K562 (cell line): Measurements from ENCODE around the gene MED22. TPM values are rescaled to one million over a fixed set of nuclear protein-coding genes. Genes with fewer than 3 reads are reported as not detected.

Source experiments
- KLF13 ChIP-seq: fragments of 450-650 bp; IDR thresholded peaks from 2 replicates; pipeline ENCODE4 v1.6.1; 2016; ENCODE audit warnings: missing genetic modification characterization, low read depth, mild to moderate bottlenecking, missing compliant biosample characterization, moderate library complexity, borderline replicate concordance
- MTA1 ChIP-seq: fragments of 450-650 bp; IDR thresholded peaks from 2 replicates; pipeline ENCODE4 v1.6.1; 2017; ENCODE audit warnings: borderline replicate concordance
- polyA plus RNA-seq, 8 experiments: library from polyadenylated mRNA; depleted of rRNA in 4 of 8; stranded (reverse) in 5 of 8; unstranded in 3 of 8; fragments of >200 nt; fragmentation: Nextera tagmentation in 2 of 8; fragmentation: Illumina TruSeq in 1 of 8; extraction: Ambion mirVana in 2 of 8; extraction: Trizol in 1 of 8; gene quantifications; 2 replicates each; pipeline versions ENCODE4 v1.2.1 to v1.2.3, GENCODE V29; 2011 to 2014; ENCODE audit warnings: inconsistent platforms in 1 of 8, missing spikeins in 1 of 8
- total RNA-seq, 7 experiments: library from RNA; depleted of rRNA in 6 of 7; stranded (reverse); fragments of >200 nt in 6 of 7; fragmentation: Illumina TruSeq in 2 of 7; extraction: Trizol in 2 of 7; gene quantifications; 2 replicates each; pipeline versions ENCODE4 v1.2.1 to v1.2.3, GENCODE V29; 2011 to 2021; ENCODE audit warnings: low replicate concordance in 1 of 7
- TF ChIP-seq, protein P1 (sequence below): fragments of 200-600 bp; sonication (generic); IDR thresholded peaks from one replicate; pipeline ENCODE4 v1.6.1; 2012; ENCODE audit warnings: mild to moderate bottlenecking, low read depth, low read length, inconsistent platforms
- TF ChIP-seq, protein P2 (sequence below): sonication (generic); formaldehyde crosslinking; IDR thresholded peaks from 2 replicates; pipeline ENCODE4 v1.8.0; 2023; ENCODE audit warnings: mild to moderate bottlenecking, missing genetic modification reagents

The MED22 gene
- total and polyA plus RNA-seq, 9 of the 15 experiments (the other 6 are each of a cell fraction or from before 2014, with no cell fraction given): 0.73 to 35.6 (median 22.3) TPM

DNA sequence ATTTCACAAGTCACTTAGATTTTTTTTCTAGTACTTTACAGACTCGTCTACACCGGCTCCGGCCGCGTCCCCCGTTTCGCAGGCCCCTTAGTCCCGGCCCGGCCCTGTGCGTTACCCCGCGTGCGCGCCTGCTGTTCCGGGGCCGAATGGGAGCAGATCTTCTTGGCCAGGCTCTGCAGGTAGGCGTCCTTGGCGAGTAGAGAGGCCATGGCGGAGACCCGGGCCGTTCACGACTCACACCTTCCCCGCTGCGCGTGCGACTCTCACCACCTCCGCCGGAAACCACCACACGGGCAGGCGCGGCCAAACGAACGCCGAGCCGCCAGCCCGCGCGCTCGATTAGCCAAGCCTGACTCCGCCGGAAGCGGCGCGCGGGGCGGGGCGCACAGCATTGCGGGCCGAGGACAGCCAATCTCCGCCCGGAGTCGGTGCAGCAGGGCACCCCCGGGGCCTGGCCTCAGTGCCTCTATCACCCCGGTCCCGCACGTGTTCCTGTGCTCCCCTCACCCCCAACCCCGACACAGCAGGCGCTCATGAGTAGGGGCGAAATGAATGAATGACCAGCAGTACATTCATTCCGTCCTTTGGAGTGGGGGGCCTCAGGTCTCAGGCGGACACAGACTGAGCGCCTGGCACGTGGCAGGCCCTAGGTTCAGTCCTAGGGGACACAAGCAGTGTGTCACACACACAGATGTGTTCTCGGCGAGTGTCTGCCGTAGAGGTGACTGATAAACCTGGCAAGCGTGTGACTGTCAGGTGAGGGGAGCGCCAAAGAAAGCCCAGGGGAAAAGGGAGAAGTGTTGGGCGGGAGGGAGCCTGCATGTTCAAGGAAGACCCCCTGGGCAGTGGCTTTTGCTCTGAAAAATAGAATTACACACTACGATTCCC, 11.8 kb downstream of the MED22 start, which contains the start of gene SURF6 (continued):
- TF ChIP-seq, protein P1, sequence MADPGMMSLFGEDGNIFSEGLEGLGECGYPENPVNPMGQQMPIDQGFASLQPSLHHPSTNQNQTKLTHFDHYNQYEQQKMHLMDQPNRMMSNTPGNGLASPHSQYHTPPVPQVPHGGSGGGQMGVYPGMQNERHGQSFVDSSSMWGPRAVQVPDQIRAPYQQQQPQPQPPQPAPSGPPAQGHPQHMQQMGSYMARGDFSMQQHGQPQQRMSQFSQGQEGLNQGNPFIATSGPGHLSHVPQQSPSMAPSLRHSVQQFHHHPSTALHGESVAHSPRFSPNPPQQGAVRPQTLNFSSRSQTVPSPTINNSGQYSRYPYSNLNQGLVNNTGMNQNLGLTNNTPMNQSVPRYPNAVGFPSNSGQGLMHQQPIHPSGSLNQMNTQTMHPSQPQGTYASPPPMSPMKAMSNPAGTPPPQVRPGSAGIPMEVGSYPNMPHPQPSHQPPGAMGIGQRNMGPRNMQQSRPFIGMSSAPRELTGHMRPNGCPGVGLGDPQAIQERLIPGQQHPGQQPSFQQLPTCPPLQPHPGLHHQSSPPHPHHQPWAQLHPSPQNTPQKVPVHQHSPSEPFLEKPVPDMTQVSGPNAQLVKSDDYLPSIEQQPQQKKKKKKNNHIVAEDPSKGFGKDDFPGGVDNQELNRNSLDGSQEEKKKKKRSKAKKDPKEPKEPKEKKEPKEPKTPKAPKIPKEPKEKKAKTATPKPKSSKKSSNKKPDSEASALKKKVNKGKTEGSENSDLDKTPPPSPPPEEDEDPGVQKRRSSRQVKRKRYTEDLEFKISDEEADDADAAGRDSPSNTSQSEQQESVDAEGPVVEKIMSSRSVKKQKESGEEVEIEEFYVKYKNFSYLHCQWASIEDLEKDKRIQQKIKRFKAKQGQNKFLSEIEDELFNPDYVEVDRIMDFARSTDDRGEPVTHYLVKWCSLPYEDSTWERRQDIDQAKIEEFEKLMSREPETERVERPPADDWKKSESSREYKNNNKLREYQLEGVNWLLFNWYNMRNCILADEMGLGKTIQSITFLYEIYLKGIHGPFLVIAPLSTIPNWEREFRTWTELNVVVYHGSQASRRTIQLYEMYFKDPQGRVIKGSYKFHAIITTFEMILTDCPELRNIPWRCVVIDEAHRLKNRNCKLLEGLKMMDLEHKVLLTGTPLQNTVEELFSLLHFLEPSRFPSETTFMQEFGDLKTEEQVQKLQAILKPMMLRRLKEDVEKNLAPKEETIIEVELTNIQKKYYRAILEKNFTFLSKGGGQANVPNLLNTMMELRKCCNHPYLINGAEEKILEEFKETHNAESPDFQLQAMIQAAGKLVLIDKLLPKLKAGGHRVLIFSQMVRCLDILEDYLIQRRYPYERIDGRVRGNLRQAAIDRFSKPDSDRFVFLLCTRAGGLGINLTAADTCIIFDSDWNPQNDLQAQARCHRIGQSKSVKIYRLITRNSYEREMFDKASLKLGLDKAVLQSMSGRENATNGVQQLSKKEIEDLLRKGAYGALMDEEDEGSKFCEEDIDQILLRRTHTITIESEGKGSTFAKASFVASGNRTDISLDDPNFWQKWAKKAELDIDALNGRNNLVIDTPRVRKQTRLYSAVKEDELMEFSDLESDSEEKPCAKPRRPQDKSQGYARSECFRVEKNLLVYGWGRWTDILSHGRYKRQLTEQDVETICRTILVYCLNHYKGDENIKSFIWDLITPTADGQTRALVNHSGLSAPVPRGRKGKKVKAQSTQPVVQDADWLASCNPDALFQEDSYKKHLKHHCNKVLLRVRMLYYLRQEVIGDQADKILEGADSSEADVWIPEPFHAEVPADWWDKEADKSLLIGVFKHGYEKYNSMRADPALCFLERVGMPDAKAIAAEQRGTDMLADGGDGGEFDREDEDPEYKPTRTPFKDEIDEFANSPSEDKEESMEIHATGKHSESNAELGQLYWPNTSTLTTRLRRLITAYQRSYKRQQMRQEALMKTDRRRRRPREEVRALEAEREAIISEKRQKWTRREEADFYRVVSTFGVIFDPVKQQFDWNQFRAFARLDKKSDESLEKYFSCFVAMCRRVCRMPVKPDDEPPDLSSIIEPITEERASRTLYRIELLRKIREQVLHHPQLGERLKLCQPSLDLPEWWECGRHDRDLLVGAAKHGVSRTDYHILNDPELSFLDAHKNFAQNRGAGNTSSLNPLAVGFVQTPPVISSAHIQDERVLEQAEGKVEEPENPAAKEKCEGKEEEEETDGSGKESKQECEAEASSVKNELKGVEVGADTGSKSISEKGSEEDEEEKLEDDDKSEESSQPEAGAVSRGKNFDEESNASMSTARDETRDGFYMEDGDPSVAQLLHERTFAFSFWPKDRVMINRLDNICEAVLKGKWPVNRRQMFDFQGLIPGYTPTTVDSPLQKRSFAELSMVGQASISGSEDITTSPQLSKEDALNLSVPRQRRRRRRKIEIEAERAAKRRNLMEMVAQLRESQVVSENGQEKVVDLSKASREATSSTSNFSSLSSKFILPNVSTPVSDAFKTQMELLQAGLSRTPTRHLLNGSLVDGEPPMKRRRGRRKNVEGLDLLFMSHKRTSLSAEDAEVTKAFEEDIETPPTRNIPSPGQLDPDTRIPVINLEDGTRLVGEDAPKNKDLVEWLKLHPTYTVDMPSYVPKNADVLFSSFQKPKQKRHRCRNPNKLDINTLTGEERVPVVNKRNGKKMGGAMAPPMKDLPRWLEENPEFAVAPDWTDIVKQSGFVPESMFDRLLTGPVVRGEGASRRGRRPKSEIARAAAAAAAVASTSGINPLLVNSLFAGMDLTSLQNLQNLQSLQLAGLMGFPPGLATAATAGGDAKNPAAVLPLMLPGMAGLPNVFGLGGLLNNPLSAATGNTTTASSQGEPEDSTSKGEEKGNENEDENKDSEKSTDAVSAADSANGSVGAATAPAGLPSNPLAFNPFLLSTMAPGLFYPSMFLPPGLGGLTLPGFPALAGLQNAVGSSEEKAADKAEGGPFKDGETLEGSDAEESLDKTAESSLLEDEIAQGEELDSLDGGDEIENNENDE: no peak
- TF ChIP-seq KLF13 (tag) (peak; percentile 86), MTA1 (no peak)
- TF ChIP-seq, protein P2, sequence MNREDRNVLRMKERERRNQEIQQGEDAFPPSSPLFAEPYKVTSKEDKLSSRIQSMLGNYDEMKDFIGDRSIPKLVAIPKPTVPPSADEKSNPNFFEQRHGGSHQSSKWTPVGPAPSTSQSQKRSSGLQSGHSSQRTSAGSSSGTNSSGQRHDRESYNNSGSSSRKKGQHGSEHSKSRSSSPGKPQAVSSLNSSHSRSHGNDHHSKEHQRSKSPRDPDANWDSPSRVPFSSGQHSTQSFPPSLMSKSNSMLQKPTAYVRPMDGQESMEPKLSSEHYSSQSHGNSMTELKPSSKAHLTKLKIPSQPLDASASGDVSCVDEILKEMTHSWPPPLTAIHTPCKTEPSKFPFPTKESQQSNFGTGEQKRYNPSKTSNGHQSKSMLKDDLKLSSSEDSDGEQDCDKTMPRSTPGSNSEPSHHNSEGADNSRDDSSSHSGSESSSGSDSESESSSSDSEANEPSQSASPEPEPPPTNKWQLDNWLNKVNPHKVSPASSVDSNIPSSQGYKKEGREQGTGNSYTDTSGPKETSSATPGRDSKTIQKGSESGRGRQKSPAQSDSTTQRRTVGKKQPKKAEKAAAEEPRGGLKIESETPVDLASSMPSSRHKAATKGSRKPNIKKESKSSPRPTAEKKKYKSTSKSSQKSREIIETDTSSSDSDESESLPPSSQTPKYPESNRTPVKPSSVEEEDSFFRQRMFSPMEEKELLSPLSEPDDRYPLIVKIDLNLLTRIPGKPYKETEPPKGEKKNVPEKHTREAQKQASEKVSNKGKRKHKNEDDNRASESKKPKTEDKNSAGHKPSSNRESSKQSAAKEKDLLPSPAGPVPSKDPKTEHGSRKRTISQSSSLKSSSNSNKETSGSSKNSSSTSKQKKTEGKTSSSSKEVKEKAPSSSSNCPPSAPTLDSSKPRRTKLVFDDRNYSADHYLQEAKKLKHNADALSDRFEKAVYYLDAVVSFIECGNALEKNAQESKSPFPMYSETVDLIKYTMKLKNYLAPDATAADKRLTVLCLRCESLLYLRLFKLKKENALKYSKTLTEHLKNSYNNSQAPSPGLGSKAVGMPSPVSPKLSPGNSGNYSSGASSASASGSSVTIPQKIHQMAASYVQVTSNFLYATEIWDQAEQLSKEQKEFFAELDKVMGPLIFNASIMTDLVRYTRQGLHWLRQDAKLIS (CRISPR knock-in tag): peak; percentile 78
